GM13977 (cell line): ENCODE results near the gene MMP1.

ENCODE experiments used
- DNase-seq: peaks from one replicate; pipeline ENCODE4 v3.0.0; 2012; ENCODE audit warnings: low spot score
- CTCF ChIP-seq: IDR thresholded peaks from 2 replicates; pipeline ENCODE4 v1.5.1; 2012; ENCODE audit warnings: mild to moderate bottlenecking, control low read depth; ENCODE audit not compliant: insufficient read depth; ENCODE audit errors: extremely low read depth, missing control alignments
- in situ Hi-C: fragments of 300-500 bp; cut with MboI; formaldehyde crosslinking; loops from one replicate; pipeline ENCODE4 v1.12.0; 2022; ENCODE audit warnings: low sequenced_read_pairs, low pct_unique_long_range_greater_than_20kb, mixed read lengths, inconsistent platforms; ENCODE audit not compliant: unreplicated experiment

The MMP1 gene

GRCh38 chr11:102830001-102830727, 32.2 kb upstream of the MMP1 start:
- in situ Hi-C loops: no loop called here
- no peak for TF ChIP-seq CTCF
- DNase-seq: no peak

- in situ Hi-C loops: no loop called here
- DNase-seq: no peak
Measured at GRCh38 chr11:102829316-102830000, 31.5 kb upstream of the MMP1 start.

GRCh38 chr11:102824556-102824955, 26.6 kb upstream of the MMP1 start:
- TF ChIP-seq CTCF: no peak
- in situ Hi-C loops: no loop called here
- no peak for DNase-seq

More at GRCh38 chr11:102829316-102830000, 31.5 kb upstream of the MMP1 start:
- TF ChIP-seq CTCF: no peak

- no peak for DNase-seq
- in situ Hi-C loops: no loop called here
- TF ChIP-seq CTCF: no peak
Measured at GRCh38 chr11:102819491-102819890, 21.5 kb upstream of the MMP1 start.

- no peak for DNase-seq
- no peak for TF ChIP-seq CTCF
- in situ Hi-C loops: no loop called here
Measured at GRCh38 chr11:102813484-102813883, 15.5 kb upstream of the MMP1 start.

GRCh38 chr11:102812188-102812587, 14.2 kb upstream of the MMP1 start:
- TF ChIP-seq CTCF: no peak
- in situ Hi-C loops: no loop called here
- DNase-seq: no peak
